HepG2 (cell line): Measurements from ENCODE around the gene ARPC3. TPM values are rescaled to one million over a fixed set of nuclear protein-coding genes. Genes with fewer than 3 reads are reported as not detected.
A peak's percentile ranks its signal among the peaks of the same experiment; 100 is the strongest.

Experiments used
- ADNP ChIP-seq: sonication (generic); formaldehyde crosslinking; IDR thresholded peaks from 2 replicates; pipeline ENCODE4 v1.4.0; 2020; ENCODE audit warnings: missing genetic modification reagents
- KLF15 ChIP-seq: sonication (generic); formaldehyde crosslinking; IDR thresholded peaks from 2 replicates; pipeline ENCODE4 v1.8.1; 2023; ENCODE audit warnings: borderline replicate concordance, mild to moderate bottlenecking, inconsistent platforms, missing genetic modification reagents, mixed read lengths
- LCORL ChIP-seq, 2 experiments: fragments of 450-650 bp in 1 of 2; sonication (generic) in 1 of 2; formaldehyde crosslinking in 1 of 2; IDR thresholded peaks; 2 replicates each; pipeline versions ENCODE4 v1.5.0 to v1.6.1; 2017 to 2020; ENCODE audit warnings: antibody characterized with exemption in 1 of 2, missing genetic modification reagents in 1 of 2
- MAF1 ChIP-seq: sonication (generic); formaldehyde crosslinking; IDR thresholded peaks from 2 replicates; pipeline ENCODE4 v1.5.0; 2020; ENCODE audit warnings: missing genetic modification reagents, borderline replicate concordance
- MAZ ChIP-seq, 2 experiments: sonication (generic) in 1 of 2; formaldehyde crosslinking in 1 of 2; IDR thresholded peaks; 2 replicates each; pipeline versions ENCODE4 v1.5.0 to v1.6.1; 2012 to 2020; ENCODE audit warnings: low read depth in 2 of 2, mild to moderate bottlenecking in 2 of 2, borderline replicate concordance in 1 of 2, improper control_type of control experiment in 1 of 2, low read length in 1 of 2, missing genetic modification reagents in 1 of 2, moderate library complexity in 1 of 2
- MTF1 ChIP-seq: sonication (generic); formaldehyde crosslinking; IDR thresholded peaks from 2 replicates; pipeline ENCODE4 v1.5.0; 2020; ENCODE audit warnings: missing genetic modification reagents
- PHF21A ChIP-seq: sonication (generic); formaldehyde crosslinking; IDR thresholded peaks from 2 replicates; pipeline ENCODE4 v1.5.0; 2020; ENCODE audit warnings: mild to moderate bottlenecking, missing genetic modification reagents
- PTBP1 ChIP-seq: fragments of 200-400 bp; formaldehyde crosslinking; IDR thresholded peaks from 2 replicates; pipeline ENCODE4 v1.6.1; 2018; ENCODE audit warnings: low read length, low read depth; ENCODE audit not compliant: poor library complexity, severe bottlenecking
- REPIN1 ChIP-seq: sonication (generic); formaldehyde crosslinking; IDR thresholded peaks from 2 replicates; pipeline ENCODE4 v1.8.0; 2022; ENCODE audit warnings: missing genetic modification reagents, low read depth, mild to moderate bottlenecking, borderline replicate concordance
- SMAD1 ChIP-seq: sonication (generic); formaldehyde crosslinking; IDR thresholded peaks from 2 replicates; pipeline ENCODE4 v1.4.0; 2020; ENCODE audit warnings: missing genetic modification reagents, low read depth, mild to moderate bottlenecking, borderline replicate concordance
- SRSF9 ChIP-seq: fragments of 200-400 bp; formaldehyde crosslinking; IDR thresholded peaks from 2 replicates; pipeline ENCODE4 v1.6.1; 2018; ENCODE audit warnings: borderline replicate concordance, mild to moderate bottlenecking, low read depth, low read length; ENCODE audit not compliant: insufficient read depth, poor library complexity, severe bottlenecking
- WIZ ChIP-seq: sonication (generic); formaldehyde crosslinking; IDR thresholded peaks from 2 replicates; pipeline ENCODE4 v1.5.1; 2020; ENCODE audit warnings: mild to moderate bottlenecking, missing genetic modification reagents
- ZNF17 ChIP-seq: sonication (generic); formaldehyde crosslinking; IDR thresholded peaks from 2 replicates; pipeline ENCODE4 v1.5.0; 2020; ENCODE audit warnings: mild to moderate bottlenecking, missing genetic modification reagents
- ZNF20 ChIP-seq: sonication (generic); formaldehyde crosslinking; IDR thresholded peaks from 2 replicates; pipeline ENCODE4 v1.4.0; 2020; ENCODE audit warnings: mild to moderate bottlenecking, moderate library complexity, missing genetic modification reagents
- ZNF224 ChIP-seq: sonication (generic); formaldehyde crosslinking; IDR thresholded peaks from 2 replicates; pipeline ENCODE4 v1.5.0; 2020; ENCODE audit warnings: mild to moderate bottlenecking, missing genetic modification reagents
- ZNF225 ChIP-seq: sonication (generic); formaldehyde crosslinking; IDR thresholded peaks from 2 replicates; pipeline ENCODE4 v1.4.0; 2020; ENCODE audit warnings: mild to moderate bottlenecking, missing genetic modification reagents
- ZNF530 ChIP-seq: sonication (generic); formaldehyde crosslinking; IDR thresholded peaks from 2 replicates; pipeline ENCODE4 v1.5.0; 2020; ENCODE audit warnings: low read depth, mild to moderate bottlenecking, missing genetic modification reagents
- ZNF674 ChIP-seq: sonication (generic); formaldehyde crosslinking; IDR thresholded peaks from 2 replicates; pipeline ENCODE4 v1.5.0; 2020; ENCODE audit warnings: low read depth, mild to moderate bottlenecking, missing genetic modification reagents
- ZNF816 ChIP-seq: sonication (generic); formaldehyde crosslinking; IDR thresholded peaks from 2 replicates; pipeline ENCODE4 v1.8.0; 2022; ENCODE audit warnings: missing genetic modification reagents, mild to moderate bottlenecking, borderline replicate concordance
- ZSCAN25 ChIP-seq: sonication (generic); formaldehyde crosslinking; IDR thresholded peaks from 2 replicates; pipeline ENCODE4 v1.8.0; 2022; ENCODE audit warnings: mild to moderate bottlenecking, missing genetic modification reagents
- polyA plus RNA-seq, 8 experiments: library from polyadenylated mRNA; depleted of rRNA in 3 of 8; stranded (reverse) in 7 of 8; unstranded in 1 of 8; fragments of >200 nt; fragmentation: Illumina TruSeq in 4 of 8; extraction: Trizol in 4 of 8; gene quantifications; 2 replicates each; pipeline versions ENCODE4 v1.2.1 to v1.2.3, GENCODE V29; 2011 to 2016; ENCODE audit warnings: low read depth in 4 of 8, missing spikeins in 1 of 8, mixed read lengths in 1 of 8; ENCODE audit not compliant: insufficient read depth in 1 of 8
- total RNA-seq, 5 experiments: library from RNA; depleted of rRNA; stranded (reverse); fragments of >200 nt; fragmentation: Illumina TruSeq; extraction: Trizol; gene quantifications; 2 replicates each; pipeline ENCODE4 v1.2.3, GENCODE V29; 2016; ENCODE audit warnings: low read depth in 1 of 5
- TF ChIP-seq, protein P1 (sequence below): sonication (generic); formaldehyde crosslinking; IDR thresholded peaks from 2 replicates; pipeline ENCODE4 v1.4.0; 2020; ENCODE audit warnings: missing genetic modification reagents
- TF ChIP-seq, protein P2 (sequence below): sonication (generic); formaldehyde crosslinking; conservative IDR thresholded peaks from 2 replicates; pipeline ENCODE4 v1.4.0; 2020; ENCODE audit warnings: missing genetic modification reagents
- TF ChIP-seq, protein P3 (sequence below): sonication (generic); formaldehyde crosslinking; IDR thresholded peaks from 2 replicates; pipeline ENCODE4 v1.5.0; 2020; ENCODE audit warnings: mild to moderate bottlenecking, missing genetic modification reagents

ARPC3 gene
- total and polyA plus RNA-seq, 2 of the 13 experiments (the other 11 are each of a cell fraction or from before 2014, with no cell fraction given), result 32.7 to 234 TPM

DNA sequence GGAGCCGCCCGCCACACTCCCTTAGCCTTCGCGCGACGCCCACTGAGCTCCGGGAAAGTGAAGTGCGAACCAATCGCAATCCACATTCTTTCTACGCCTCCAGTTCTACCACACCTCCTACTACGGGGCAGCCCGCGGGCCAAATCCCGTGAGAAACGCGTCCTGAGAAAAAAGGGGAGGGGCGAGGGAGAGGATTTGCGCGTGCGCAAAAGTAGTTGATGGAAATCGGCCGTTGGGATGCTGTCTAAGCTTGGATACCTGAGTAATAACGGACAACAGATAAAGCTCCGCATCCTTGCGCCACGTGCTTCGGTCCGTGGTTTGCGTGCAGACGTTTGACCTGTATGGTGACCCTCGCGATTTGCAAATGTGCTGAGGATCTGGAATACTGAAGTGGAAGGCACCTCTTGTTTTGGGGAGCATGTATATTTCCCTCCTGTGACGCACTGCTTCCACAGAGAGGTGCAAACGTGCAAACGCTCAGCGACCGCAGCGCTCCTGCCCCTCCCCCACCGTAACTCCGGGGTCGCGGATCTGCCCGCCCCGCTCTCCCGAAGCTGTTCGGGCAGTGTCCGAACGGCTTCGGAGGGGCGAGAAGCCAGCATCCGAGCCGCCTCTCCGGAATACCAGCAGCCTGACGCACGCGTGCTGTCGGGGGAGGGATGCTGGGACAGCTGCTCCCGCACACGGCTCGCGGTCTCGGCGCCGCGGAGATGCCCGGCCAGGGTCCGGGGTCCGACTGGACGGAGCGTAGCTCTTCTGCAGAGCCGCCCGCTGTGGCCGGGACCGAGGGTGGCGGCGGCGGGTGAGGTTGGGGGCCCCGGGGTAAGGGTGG lies 18.3 kb upstream of the ARPC3 start, which contains the start of the genes FAM216A and GPN3 (continued):
- TF ChIP-seq KLF15 (CRISPR knock-in tag) (peak; percentile 47; the same call in 1 of the 2 replicates), WIZ (CRISPR knock-in tag) (no peak), ZNF20 (CRISPR knock-in tag) (no peak), ZNF224 (CRISPR knock-in tag) (no peak), PTBP1 (peak; percentile 52), SMAD1 (CRISPR knock-in tag) (no peak), SRSF9 (no peak), ZNF530 (CRISPR knock-in tag) (no peak), ZNF816 (peak; percentile 65; the same call in 1 of the 2 replicates), MAF1 (CRISPR knock-in tag) (0 out of 2 replicates have a peak, but pooled peaks have one; percentile 12), MAZ (IDR thresholded peaks at IDR 0.05; ENCODE audit: borderline replicate concordance, low read depth, low read length) (peak; percentile 88), MAZ (CRISPR knock-in tag; IDR thresholded peaks at IDR 0.05; ENCODE audit: low read depth) (peak; percentile 89), ZNF674 (CRISPR knock-in tag) (peak; percentile 50; the same call in 1 of the 2 replicates), ZNF17 (CRISPR knock-in tag) (no peak), ZSCAN25 (0 out of 2 replicates have a peak, but pooled peaks have one; percentile 32), ADNP (CRISPR knock-in tag) (no peak), PHF21A (CRISPR knock-in tag) (peak; percentile 68), REPIN1 (CRISPR knock-in tag) (no peak; the same call in 1 of the 2 replicates), MTF1 (peak; percentile 50; the same call in 1 of the 2 replicates), ZNF225 (CRISPR knock-in tag) (no peak; the same call in 1 of the 2 replicates), LCORL (IDR thresholded peaks at IDR 0.05) (no peak), LCORL (CRISPR knock-in tag; IDR thresholded peaks at IDR 0.05) (no peak; the same call in 1 of the 2 replicates)
- TF ChIP-seq, protein P1, sequence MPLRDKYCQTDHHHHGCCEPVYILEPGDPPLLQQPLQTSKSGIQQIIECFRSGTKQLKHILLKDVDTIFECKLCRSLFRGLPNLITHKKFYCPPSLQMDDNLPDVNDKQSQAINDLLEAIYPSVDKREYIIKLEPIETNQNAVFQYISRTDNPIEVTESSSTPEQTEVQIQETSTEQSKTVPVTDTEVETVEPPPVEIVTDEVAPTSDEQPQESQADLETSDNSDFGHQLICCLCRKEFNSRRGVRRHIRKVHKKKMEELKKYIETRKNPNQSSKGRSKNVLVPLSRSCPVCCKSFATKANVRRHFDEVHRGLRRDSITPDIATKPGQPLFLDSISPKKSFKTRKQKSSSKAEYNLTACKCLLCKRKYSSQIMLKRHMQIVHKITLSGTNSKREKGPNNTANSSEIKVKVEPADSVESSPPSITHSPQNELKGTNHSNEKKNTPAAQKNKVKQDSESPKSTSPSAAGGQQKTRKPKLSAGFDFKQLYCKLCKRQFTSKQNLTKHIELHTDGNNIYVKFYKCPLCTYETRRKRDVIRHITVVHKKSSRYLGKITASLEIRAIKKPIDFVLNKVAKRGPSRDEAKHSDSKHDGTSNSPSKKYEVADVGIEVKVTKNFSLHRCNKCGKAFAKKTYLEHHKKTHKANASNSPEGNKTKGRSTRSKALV (CRISPR knock-in tag), result peak; percentile 87; the same call in 1 of the 2 replicates
- TF ChIP-seq, protein P2, sequence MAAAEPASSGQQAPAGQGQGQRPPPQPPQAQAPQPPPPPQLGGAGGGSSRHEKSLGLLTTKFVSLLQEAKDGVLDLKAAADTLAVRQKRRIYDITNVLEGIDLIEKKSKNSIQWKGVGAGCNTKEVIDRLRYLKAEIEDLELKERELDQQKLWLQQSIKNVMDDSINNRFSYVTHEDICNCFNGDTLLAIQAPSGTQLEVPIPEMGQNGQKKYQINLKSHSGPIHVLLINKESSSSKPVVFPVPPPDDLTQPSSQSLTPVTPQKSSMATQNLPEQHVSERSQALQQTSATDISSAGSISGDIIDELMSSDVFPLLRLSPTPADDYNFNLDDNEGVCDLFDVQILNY (CRISPR knock-in tag), result peak; percentile 84
- TF ChIP-seq, protein P3, sequence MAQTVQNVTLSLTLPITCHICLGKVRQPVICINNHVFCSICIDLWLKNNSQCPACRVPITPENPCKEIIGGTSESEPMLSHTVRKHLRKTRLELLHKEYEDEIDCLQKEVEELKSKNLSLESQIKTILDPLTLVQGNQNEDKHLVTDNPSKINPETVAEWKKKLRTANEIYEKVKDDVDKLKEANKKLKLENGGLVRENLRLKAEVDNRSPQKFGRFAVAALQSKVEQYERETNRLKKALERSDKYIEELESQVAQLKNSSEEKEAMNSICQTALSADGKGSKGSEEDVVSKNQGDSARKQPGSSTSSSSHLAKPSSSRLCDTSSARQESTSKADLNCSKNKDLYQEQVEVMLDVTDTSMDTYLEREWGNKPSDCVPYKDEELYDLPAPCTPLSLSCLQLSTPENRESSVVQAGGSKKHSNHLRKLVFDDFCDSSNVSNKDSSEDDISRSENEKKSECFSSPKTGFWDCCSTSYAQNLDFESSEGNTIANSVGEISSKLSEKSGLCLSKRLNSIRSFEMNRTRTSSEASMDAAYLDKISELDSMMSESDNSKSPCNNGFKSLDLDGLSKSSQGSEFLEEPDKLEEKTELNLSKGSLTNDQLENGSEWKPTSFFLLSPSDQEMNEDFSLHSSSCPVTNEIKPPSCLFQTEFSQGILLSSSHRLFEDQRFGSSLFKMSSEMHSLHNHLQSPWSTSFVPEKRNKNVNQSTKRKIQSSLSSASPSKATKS (CRISPR knock-in tag), result no peak
